ENCODE measurements around the gene AMBRA1. TPM values are rescaled to one million over a fixed set of nuclear protein-coding genes. Genes with fewer than 3 reads are reported as not detected.
"Not testable (repeated sequence)": the region's sequence is repeated elsewhere in the genome, so short reads cannot be mapped to it uniquely, and the experiment has no call there.

AMBRA1 gene
- total RNA-seq, 1 experiment from 2014 or later = 21.0 TPM

GRCh38 chr11:46385169-46386004, 208.4 kb downstream of the AMBRA1 start:
- no peak for DNase-seq (ENCODE audit: low read depth)
- in situ Hi-C loops (cut with HindIII; ENCODE audit: low pct_unique_long_range_greater_than_20kb, low sequenced_read_pairs) = no loop called here

- no peak for DNase-seq (ENCODE audit: low read depth)
- in situ Hi-C loops (cut with HindIII; ENCODE audit: low pct_unique_long_range_greater_than_20kb, low sequenced_read_pairs) = no loop called here
Observed at GRCh38 chr11:46383974-46384701, 209.7 kb downstream of the AMBRA1 start.

- no peak for DNase-seq (ENCODE audit: low read depth)
- in situ Hi-C loops (cut with HindIII; ENCODE audit: low pct_unique_long_range_greater_than_20kb, low sequenced_read_pairs) = no loop called here
Observed at GRCh38 chr11:46383404-46383758, 210.4 kb downstream of the AMBRA1 start.

- in situ Hi-C loops (cut with HindIII; ENCODE audit: low pct_unique_long_range_greater_than_20kb, low sequenced_read_pairs) = no loop called here
- no peak for DNase-seq (ENCODE audit: low read depth)
Observed at GRCh38 chr11:46382646-46383403, 211.0 kb downstream of the AMBRA1 start.

- in situ Hi-C loops (cut with HindIII; ENCODE audit: low pct_unique_long_range_greater_than_20kb, low sequenced_read_pairs) = no loop called here
- DNase-seq (ENCODE audit: low read depth) = no peak
Observed at GRCh38 chr11:46381819-46382645, 211.8 kb downstream of the AMBRA1 start.

- in situ Hi-C loops (cut with HindIII; ENCODE audit: low pct_unique_long_range_greater_than_20kb, low sequenced_read_pairs) = no loop called here
- no peak for DNase-seq (ENCODE audit: low read depth)
Observed at GRCh38 chr11:46381048-46381818, 212.6 kb downstream of the AMBRA1 start, which contains the start of gene MDK. Gene MDK, plus strand, starts transcription at chr11:46381669. Its CDS starts 389 bp downstream, at chr11:46382058.

- in situ Hi-C loops (cut with HindIII; ENCODE audit: low pct_unique_long_range_greater_than_20kb, low sequenced_read_pairs) = no loop called here
- DNase-seq (ENCODE audit: low read depth) = no peak
Observed at GRCh38 chr11:46380340-46381047, 213.3 kb downstream of the AMBRA1 start.

- in situ Hi-C loops (cut with HindIII; ENCODE audit: low pct_unique_long_range_greater_than_20kb, low sequenced_read_pairs); DNase-seq (ENCODE audit: low read depth): not testable (repeated sequence)
Observed at GRCh38 chr11:46379482-46380293, 214.1 kb downstream of the AMBRA1 start.

- in situ Hi-C loops (cut with HindIII; ENCODE audit: low pct_unique_long_range_greater_than_20kb, low sequenced_read_pairs) = no loop called here
- no peak for DNase-seq (ENCODE audit: low read depth)
Observed at GRCh38 chr11:46378811-46379481, 214.9 kb downstream of the AMBRA1 start.

- no peak for DNase-seq (ENCODE audit: low read depth)
- in situ Hi-C loops (cut with HindIII; ENCODE audit: low pct_unique_long_range_greater_than_20kb, low sequenced_read_pairs) = no loop called here
Observed at GRCh38 chr11:46378296-46378695, 215.5 kb downstream of the AMBRA1 start.

GRCh38 chr11:46377831-46378230, 216.0 kb downstream of the AMBRA1 start:
- in situ Hi-C loops (cut with HindIII; ENCODE audit: low pct_unique_long_range_greater_than_20kb, low sequenced_read_pairs) = no loop called here
- no peak for DNase-seq (ENCODE audit: low read depth)

GRCh38 chr11:46377290-46377689, 216.5 kb downstream of the AMBRA1 start:
- in situ Hi-C loops (cut with HindIII; ENCODE audit: low pct_unique_long_range_greater_than_20kb, low sequenced_read_pairs) = no loop called here
- DNase-seq (ENCODE audit: low read depth) = no peak

GRCh38 chr11:46376258-46377050, 217.4 kb downstream of the AMBRA1 start:
- in situ Hi-C loops (cut with HindIII; ENCODE audit: low pct_unique_long_range_greater_than_20kb, low sequenced_read_pairs) = no loop called here
- DNase-seq (ENCODE audit: low read depth) = no peak

- in situ Hi-C loops (cut with HindIII; ENCODE audit: low pct_unique_long_range_greater_than_20kb, low sequenced_read_pairs) = no loop called here
- no peak for DNase-seq (ENCODE audit: low read depth)
Observed at GRCh38 chr11:46375392-46376101, 218.3 kb downstream of the AMBRA1 start.
